ENCODE results near the gene GABPB2. TPM values are rescaled to one million over a fixed set of nuclear protein-coding genes. Genes with fewer than 3 reads are reported as not detected.

The GABPB2 gene
- polyA plus RNA-seq, 3 donors from 2014 or later: 5.1 to 14.2 (median 5.7) TPM

GRCh38 chr1:151165281-151165737 lies 94.7 kb downstream of the GABPB2 start:
- Mint-ChIP-seq H3K27me3 (ENCODE audit: low read depth in 3 of 3) (peaks cover 9 to 14% (median 10%) of the 10 kb centered on the region in 3 donors), H3K4me3 (peak overlapping the region; percentile 94 to 100 (median 99)), H3K4me1 (peaks cover 43 to 57% of the 10 kb centered on the region in 2 donors), H3K36me3 (peaks cover 12 to 23% (median 18%) of the 10 kb centered on the region in 3 donors), H3K27ac (peak overlapping the region in 5 of 6 donors; percentile 91 to 98 (median 94)), H3K9me3 (no peaks in the 10 kb centered on the region)
- no peak for DNase-seq

GRCh38 chr1:151165738-151166504 lies 95.4 kb downstream of the GABPB2 start, which contains the start of the genes LYSMD1 and SCNM1:
Gene LYSMD1 (minus strand): TSS chr1:151165902. CDS start chr1:151165258, 644 bp downstream.
Gene SCNM1 (plus strand): TSS chr1:151166144. CDS start chr1:151166153, 9 bp downstream.
- Mint-ChIP-seq H3K27ac (peak within 1 kb of the TSS; percentile 91 to 98 (median 95)), H3K27me3 (ENCODE audit: low read depth in 3 of 3) (peaks cover 9 to 15% (median 10%) of the 10 kb centered on the region in 3 donors), H3K36me3 (peaks cover 12 to 26% (median 19%) of the 10 kb centered on the region in 3 donors), H3K4me3 (peak within 1 kb of the TSS; percentile 94 to 100 (median 99)), H3K4me1 (peaks cover 42 to 51% of the 10 kb centered on the region in 2 donors), H3K9me3 (no peaks in the 10 kb centered on the region)
- DNase-seq: peak; percentile 95 to 97 (median 96)

GRCh38 chr1:151166505-151166956 lies 96.0 kb downstream of the GABPB2 start:
- H3K4me3 Mint-ChIP-seq: peak overlapping the region; percentile 94 to 100 (median 99)
- no peaks in the 10 kb centered on the region for H3K9me3 Mint-ChIP-seq
- peaks cover 9 to 15% (median 10%) of the 10 kb centered on the region in 3 donors for H3K27me3 Mint-ChIP-seq (ENCODE audit: low read depth in 3 of 3)
- peaks cover 12 to 26% (median 24%) of the 10 kb centered on the region in 3 donors for H3K36me3 Mint-ChIP-seq
- peaks cover 40 to 47% of the 10 kb centered on the region in 2 donors for H3K4me1 Mint-ChIP-seq
- peak overlapping the region; percentile 91 to 98 (median 95) for H3K27ac Mint-ChIP-seq
- no peak for DNase-seq

- peaks cover 34 to 41% of the 10 kb centered on the region in 2 donors for H3K4me1 Mint-ChIP-seq
- DNase-seq: no peak
- peaks cover 12 to 26% (median 26%) of the 10 kb centered on the region in 3 donors for H3K36me3 Mint-ChIP-seq
- peak overlapping the region; percentile 94 to 100 (median 99) for H3K4me3 Mint-ChIP-seq
- H3K9me3 Mint-ChIP-seq: no peaks in the 10 kb centered on the region
- peak overlapping the region; percentile 45 to 98 (median 92) for H3K27ac Mint-ChIP-seq
- peaks cover 9 to 15% (median 10%) of the 10 kb centered on the region in 3 donors for H3K27me3 Mint-ChIP-seq (ENCODE audit: low read depth in 3 of 3)
Observed at GRCh38 chr1:151167116-151167515, 96.6 kb downstream of the GABPB2 start.

GRCh38 chr1:151171190-151171589 lies 100.6 kb downstream of the GABPB2 start:
- Mint-ChIP-seq H3K4me1 (peaks cover 16 to 18% of the 10 kb centered on the region in 2 donors), H3K27me3 (ENCODE audit: low read depth in 3 of 3) (peaks cover 4 to 8% (median 4%) of the 10 kb centered on the region in 3 donors), H3K4me3 (no peak overlapping the region), H3K36me3 (peaks cover 7 to 35% (median 23%) of the 10 kb centered on the region in 3 donors), H3K9me3 (no peaks in the 10 kb centered on the region), H3K27ac (peak overlapping the region in 3 of 6 donors; percentile 12 to 72 (median 25))
- no peak for DNase-seq

Other genes starting within 250 kb of the GABPB2 start
- gene ARNT, start 194.2 kb upstream of the GABPB2 start, polyA plus RNA-seq: 10 to 100 TPM; 14.5 to 28.7 (median 17.6) TPM
- gene CTXND2, start 183.6 kb upstream of the GABPB2 start, polyA plus RNA-seq: not detected
- 10 to 100 TPM; 11.7 to 20.9 (median 15.3) TPM for gene SETDB1, start 144.4 kb upstream of the GABPB2 start, polyA plus RNA-seq
- gene CERS2, start 95.9 kb upstream of the GABPB2 start, polyA plus RNA-seq: 100 to 1,000 TPM; 138 to 200 (median 168) TPM
- gene ANXA9, start 88.5 kb upstream of the GABPB2 start, polyA plus RNA-seq: not detected
- 1 to 10 TPM; 2.1 to 5.1 (median 3.6) TPM for gene MINDY1, start 63.9 kb upstream of the GABPB2 start, polyA plus RNA-seq
- 10 to 100 TPM; 35.6 to 53.3 (median 40.1) TPM for gene PRUNE1, start 62.3 kb upstream of the GABPB2 start, polyA plus RNA-seq
- gene BNIPL, start 34.2 kb upstream of the GABPB2 start, polyA plus RNA-seq: under 1 TPM in 1 of 3 donors, not detected in 2; 0.18 TPM
- gene C1orf56, start 23.0 kb upstream of the GABPB2 start, polyA plus RNA-seq: 1 to 10 TPM; 4.0 to 7.0 (median 4.3) TPM
- 100 to 1,000 TPM; 129 to 177 (median 150) TPM for gene CDC42SE1, start 11.1 kb upstream of the GABPB2 start, polyA plus RNA-seq
- 1 to 10 TPM; 4.2 to 7.9 (median 6.0) TPM for gene MLLT11, start 10.4 kb upstream of the GABPB2 start, polyA plus RNA-seq
- gene SEMA6C, start 75.9 kb downstream of the GABPB2 start, polyA plus RNA-seq: 1 to 10 TPM in 1 of 3 donors, under 1 TPM in 2; 0.23 to 1.5 (median 0.54) TPM
- 10 to 100 TPM; 25.9 to 69.2 (median 32.0) TPM for gene TNFAIP8L2, start 85.9 kb downstream of the GABPB2 start, polyA plus RNA-seq
- under 1 TPM in 1 of 3 donors, not detected in 2; 0.29 TPM for gene LYSMD1, start 95.1 kb downstream of the GABPB2 start, polyA plus RNA-seq
- 100 to 1,000 TPM in 1 of 3 donors, 10 to 100 TPM in 2; 79.4 to 122 (median 96.4) TPM for gene SCNM1, start 95.4 kb downstream of the GABPB2 start, polyA plus RNA-seq
- gene TMOD4, start 105.2 kb downstream of the GABPB2 start, polyA plus RNA-seq: 1 to 10 TPM in 1 of 3 donors, not detected in 2; 1.3 TPM
- gene VPS72, start 119.4 kb downstream of the GABPB2 start, polyA plus RNA-seq: 100 to 1,000 TPM in 1 of 3 donors, 10 to 100 TPM in 2; 68.7 to 102 (median 75.5) TPM
- gene PIP5K1A, start 127.8 kb downstream of the GABPB2 start, polyA plus RNA-seq: 10 to 100 TPM; 13.6 to 20.1 (median 15.8) TPM
- gene PSMD4, start 184.0 kb downstream of the GABPB2 start, polyA plus RNA-seq: 100 to 1,000 TPM; 246 to 364 (median 282) TPM
- 1 to 10 TPM in 2 of 3 donors, under 1 TPM in 1; 0.11 to 1.8 (median 1.5) TPM for gene ZNF687, start 211.5 kb downstream of the GABPB2 start, polyA plus RNA-seq